Colonic mucosa (tissue), 4 donors: ENCODE results near the gene CDC42BPG. TPM values are rescaled to one million over a fixed set of nuclear protein-coding genes. Genes with fewer than 3 reads are reported as not detected.

Experiments used
- DNase-seq: peaks from one replicate; pipeline ENCODE4 v3.0.0-alpha.2; 2020
- H3K27ac ChIP-seq: fragments of 200-600 bp; one replicate; pipeline ENCODE4 v1.8.0; 2021
- H3K27me3 ChIP-seq: fragments of 200-600 bp; one replicate; pipeline ENCODE4 v1.8.0; 2021
- H3K36me3 ChIP-seq: fragments of 200-600 bp; one replicate; pipeline ENCODE4 v1.8.0; 2021
- H3K4me1 ChIP-seq: fragments of 200-600 bp; one replicate; pipeline ENCODE4 v1.8.0; 2021; ENCODE audit warnings: mild to moderate bottlenecking
- H3K4me3 ChIP-seq: fragments of 200-600 bp; one replicate; pipeline ENCODE4 v1.8.0; 2021
- H3K9ac ChIP-seq, 2 donors: one replicate each; pipeline ENCODE4 v1.7.0; 2013; ENCODE audit warnings: control low read depth in 2 of 2, low read depth in 2 of 2, low read length in 2 of 2
- H3K9me3 ChIP-seq: fragments of 200-600 bp; one replicate; pipeline ENCODE4 v1.8.0; 2021
- CTCF ChIP-seq: fragments of 200-600 bp; IDR thresholded peaks from one replicate; pipeline ENCODE4 v1.8.0; 2022; ENCODE audit warnings: antibody characterized with exemption, mild to moderate bottlenecking
- intact Hi-C: fragments of 100-400 bp; cut with DNase I; formaldehyde crosslinking; loops from one replicate; pipeline ENCODE4 v1.14.1; 2022
- total RNA-seq, 2 donors: library from RNA; stranded (reverse); fragmentation: NEBNext Ultra II Directional in 1 of 2; extraction: Animal tissue kit (Norgen Biotek cat#: 25700) in 1 of 2; gene quantifications; one replicate each; pipeline ENCODE4 v1.2.1, GENCODE V29; 2021
- donor health status: healthy.
- donor health status: DM: no; HTN: no; CAD: no.
- donor health status: DM: no; HTN: no; CAD: no.

The CDC42BPG gene
- total RNA-seq, 2 donors from 2014 or later, result 29.3 to 41.6 TPM

GRCh38 chr11:64891880-64892279 lies 47.4 kb upstream of the CDC42BPG start:
- Histone ChIP-seq H3K4me3 (peak overlapping the region; percentile 68), H3K9ac (peak overlapping the region; percentile 88 to 97), H3K36me3 (no peaks in the 10 kb centered on the region), H3K9me3 (no peaks in the 10 kb centered on the region), H3K4me1 (no peaks in the 10 kb centered on the region), H3K27ac (peak overlapping the region; percentile 94), H3K27me3 (no peaks in the 10 kb centered on the region)
- intact Hi-C loops, result loop anchor here (5.0 kb wide), 1 partner anchor 105 kb away; no protein-coding TSS in a partner anchor
- DNase-seq, result no peak
- TF ChIP-seq CTCF, result no peak

GRCh38 chr11:64891215-64891848 lies 46.9 kb upstream of the CDC42BPG start:
- H3K27ac ChIP-seq, result peak overlapping the region; percentile 94

GRCh38 chr11:64890522-64890939 lies 46.1 kb upstream of the CDC42BPG start:
- peak; percentile 36 for DNase-seq
- no peaks in the 10 kb centered on the region for H3K36me3 ChIP-seq
- H3K9me3 ChIP-seq, result no peaks in the 10 kb centered on the region
- intact Hi-C loops, result loop anchor here (5.0 kb wide), 1 partner anchor 103 kb away; no protein-coding TSS in a partner anchor
- TF ChIP-seq CTCF, result no peak
- H3K9ac ChIP-seq, result peak overlapping the region; percentile 88 to 97
- H3K27me3 ChIP-seq, result no peaks in the 10 kb centered on the region
- peak overlapping the region; percentile 94 for H3K27ac ChIP-seq
- H3K4me1 ChIP-seq, result no peaks in the 10 kb centered on the region
- peak overlapping the region; percentile 68 for H3K4me3 ChIP-seq

More at GRCh38 chr11:64891215-64891848, 46.9 kb upstream of the CDC42BPG start:
- H3K4me3 ChIP-seq, result peak overlapping the region; percentile 68
- peak overlapping the region; percentile 88 to 97 for H3K9ac ChIP-seq
- H3K9me3 ChIP-seq, result no peaks in the 10 kb centered on the region
- DNase-seq, result peak; percentile 92
- intact Hi-C loops, result loop anchor here (5.0 kb wide), 1 partner anchor 104 kb away; no protein-coding TSS in a partner anchor
- H3K27me3 ChIP-seq, result no peaks in the 10 kb centered on the region
- H3K4me1 ChIP-seq, result no peaks in the 10 kb centered on the region
- H3K36me3 ChIP-seq, result no peaks in the 10 kb centered on the region
- no peak for TF ChIP-seq CTCF

GRCh38 chr11:64888729-64889511 lies 44.5 kb upstream of the CDC42BPG start:
- Histone ChIP-seq H3K9ac (peak overlapping the region in 1 of 2 donors; percentile 87), H3K9me3 (no peaks in the 10 kb centered on the region), H3K4me3 (no peak overlapping the region), H3K27ac (peak overlapping the region; percentile 94), H3K4me1 (no peaks in the 10 kb centered on the region), H3K27me3 (no peaks in the 10 kb centered on the region), H3K36me3 (no peaks in the 10 kb centered on the region)
- TF ChIP-seq CTCF, result no peak
- DNase-seq, result peak; percentile 89
- intact Hi-C loops, result no loop called here

- TF ChIP-seq CTCF, result no peak
- no peaks in the 10 kb centered on the region for H3K27me3 ChIP-seq
- no peaks in the 10 kb centered on the region for H3K9me3 ChIP-seq
- H3K9ac ChIP-seq, result peak overlapping the region in 1 of 2 donors; percentile 87
- H3K4me3 ChIP-seq, result no peak overlapping the region
- H3K27ac ChIP-seq, result peak overlapping the region; percentile 94
- intact Hi-C loops, result no loop called here
- no peak for DNase-seq
- H3K4me1 ChIP-seq, result no peaks in the 10 kb centered on the region
- H3K36me3 ChIP-seq, result no peaks in the 10 kb centered on the region
Measured at GRCh38 chr11:64888406-64888728, 43.9 kb upstream of the CDC42BPG start.
